Upper lobe of left lung (tissue), 4 donors: ENCODE results near the gene AQP12A.
"Not testable (repeated sequence)": the region's sequence is repeated elsewhere in the genome, so short reads cannot be mapped to it uniquely, and the experiment has no call there.

ENCODE experiments used
- CTCF ChIP-seq, 6 experiments: fragments of 450-650 bp in 4 of 6; fragments of 200-600 bp in 2 of 6; sonication (generic) in 2 of 6; IDR thresholded peaks; one replicate each; pipeline ENCODE4 v1.5.1; 2016 to 2019; ENCODE audit warnings: antibody characterized with exemption in 6 of 6
- EP300 ChIP-seq, 4 donors: sonication (generic); formaldehyde crosslinking; IDR thresholded peaks; one replicate each; pipeline ENCODE4 v1.5.1; 2017; ENCODE audit warnings: antibody characterized with exemption in 4 of 4, control low read depth in 2 of 4
- POLR2A ChIP-seq, 4 donors: fragments of 450-650 bp; IDR thresholded peaks; one replicate each; pipeline ENCODE4 v1.5.1; 2016 to 2017; ENCODE audit warnings: antibody characterized with exemption in 4 of 4, mild to moderate bottlenecking in 2 of 4
- POLR2AphosphoS5 ChIP-seq, 2 donors: sonication (generic); formaldehyde crosslinking; IDR thresholded peaks; one replicate each; pipeline ENCODE4 v1.5.1; 2017; ENCODE audit warnings: antibody characterized with exemption in 2 of 2

GRCh38 chr2:240691631-240692420, at the start of gene AQP12A:
- not testable (repeated sequence) for TF ChIP-seq EP300, CTCF, POLR2AphosphoS5, POLR2A (IDR thresholded peaks at IDR 0.05)
